PC-3 (cell line): Measurements from ENCODE around the gene ADORA2B. TPM values are rescaled to one million over a fixed set of nuclear protein-coding genes. Genes with fewer than 3 reads are reported as not detected.
A peak's percentile ranks its signal among the peaks of the same experiment; 100 is the strongest.

Experiments used
- ATAC-seq: fragments of 200-7000 bp; cut with Tn5 transposase; 2 replicates; pipeline ENCODE4 v1.9.1; 2020; ENCODE audit warnings: mild to moderate bottlenecking, moderate library complexity
- BruUV-seq: library from RNA; stranded (reverse); fragments of 400-500 nt; replicated peaks from 2 replicates; lab custom pipeline; 2021; lab: Mats Ljungman, UMichigan
- CTCF ChIA-PET: fragments of 300-600 bp; sonication (Branson Sonifier 250); formaldehyde crosslinking; loops from one replicate; lab custom pipeline; 2022; ENCODE audit warnings: antibody characterized with exemption; lab: Charles Lee
- POLR2A ChIA-PET: fragments of 300-600 bp; sonication (Branson Sonifier 250); formaldehyde crosslinking; loops from one replicate; lab custom pipeline; 2022; ENCODE audit warnings: antibody characterized with exemption; ENCODE audit not compliant: unreplicated experiment; lab: Charles Lee
- DNase-seq: peaks from one replicate; pipeline ENCODE4 v3.0.0-alpha.2; 2015
- H2AFZ ChIP-seq: fragments of 300-600 bp; sonication (generic); 2 replicates; pipeline ENCODE4 v1.6.0; 2016; ENCODE audit warnings: antibody characterized with exemption, low read length
- H3F3A ChIP-seq: fragments of 300-600 bp; sonication (generic); one replicate; pipeline ENCODE4 v1.6.0; 2017; ENCODE audit warnings: antibody characterized with exemption, low read length, control low read depth, mild to moderate bottlenecking; ENCODE audit not compliant: unreplicated experiment
- H3K27ac ChIP-seq: fragments of 300-600 bp; sonication (generic); 2 replicates; pipeline ENCODE4 v1.5.1; 2016; ENCODE audit warnings: mild to moderate bottlenecking, low read length
- H3K27me3 ChIP-seq: fragments of 300-600 bp; sonication (generic); 2 replicates; pipeline ENCODE4 v1.6.1; 2016; ENCODE audit warnings: low read length, mixed read lengths
- H3K36me3 ChIP-seq: fragments of 300-600 bp; sonication (generic); 2 replicates; pipeline ENCODE4 v1.6.1; 2016; ENCODE audit warnings: low read depth, mixed run types, low read length, mixed read lengths
- H3K4me1 ChIP-seq: fragments of 300-600 bp; sonication (generic); 2 replicates; pipeline ENCODE4 v1.5.1; 2016; ENCODE audit warnings: low read length; ENCODE audit not compliant: insufficient read depth
- H3K4me2 ChIP-seq: fragments of 300-600 bp; sonication (generic); 2 replicates; pipeline ENCODE4 v1.6.0; 2016; ENCODE audit warnings: low read length
- H3K4me3 ChIP-seq: fragments of 300-600 bp; sonication (generic); 2 replicates; pipeline ENCODE4 v1.5.1; 2016; ENCODE audit warnings: mild to moderate bottlenecking, low read length, mixed read lengths
- H3K79me2 ChIP-seq: fragments of 300-600 bp; sonication (generic); 2 replicates; pipeline ENCODE4 v1.6.1; 2017; ENCODE audit warnings: low read length, mixed read lengths
- H3K9ac ChIP-seq: fragments of 300-600 bp; sonication (generic); 2 replicates; pipeline ENCODE4 v1.6.0; 2016; ENCODE audit warnings: mild to moderate bottlenecking, low read length
- H3K9me2 ChIP-seq: fragments of 300-600 bp; sonication (generic); replicated peaks from 2 replicates; pipeline ENCODE4 v1.6.1; 2016; ENCODE audit warnings: mixed run types, low read length, mixed read lengths
- H3K9me3 ChIP-seq: fragments of 300-600 bp; sonication (generic); 2 replicates; pipeline ENCODE4 v1.6.1; 2016; ENCODE audit warnings: low read length, mixed read lengths
- H4K20me1 ChIP-seq: fragments of 300-600 bp; sonication (generic); 2 replicates; pipeline ENCODE4 v1.6.1; 2016; ENCODE audit warnings: low read length, mixed read lengths
- EZH2 ChIP-seq: fragments of 300-600 bp; sonication (generic); IDR thresholded peaks from one replicate; pipeline ENCODE4 v1.6.1; 2017; ENCODE audit warnings: antibody characterized with exemption, mild to moderate bottlenecking, low read length; ENCODE audit not compliant: unreplicated experiment
- EZH2phosphoT487 ChIP-seq: fragments of 300-600 bp; sonication (generic); IDR thresholded peaks from 2 replicates; pipeline ENCODE4 v1.6.1; 2018; ENCODE audit warnings: mild to moderate bottlenecking, antibody characterized with exemption, low read length, borderline replicate concordance
- intact Hi-C: fragments of 100-400 bp; cut with micrococcal nuclease; formaldehyde crosslinking; loops from 2 replicates; pipeline ENCODE4 v1.9.0; 2023
- total RNA-seq: library from RNA; depleted of rRNA; stranded (reverse); fragments of >200 nt; gene quantifications from 2 replicates; pipeline ENCODE4 v1.2.3, GENCODE V29; 2014
- TF ChIP-seq, protein P1 (sequence below): fragments of 300-600 bp; sonication (generic); conservative IDR thresholded peaks from 2 replicates; pipeline ENCODE4 v1.5.1; 2017; ENCODE audit warnings: antibody characterized with exemption, low read depth, mild to moderate bottlenecking, low read length

Gene ADORA2B
- total RNA-seq, 1 experiment from 2014 or later, result 118 TPM

DNA sequence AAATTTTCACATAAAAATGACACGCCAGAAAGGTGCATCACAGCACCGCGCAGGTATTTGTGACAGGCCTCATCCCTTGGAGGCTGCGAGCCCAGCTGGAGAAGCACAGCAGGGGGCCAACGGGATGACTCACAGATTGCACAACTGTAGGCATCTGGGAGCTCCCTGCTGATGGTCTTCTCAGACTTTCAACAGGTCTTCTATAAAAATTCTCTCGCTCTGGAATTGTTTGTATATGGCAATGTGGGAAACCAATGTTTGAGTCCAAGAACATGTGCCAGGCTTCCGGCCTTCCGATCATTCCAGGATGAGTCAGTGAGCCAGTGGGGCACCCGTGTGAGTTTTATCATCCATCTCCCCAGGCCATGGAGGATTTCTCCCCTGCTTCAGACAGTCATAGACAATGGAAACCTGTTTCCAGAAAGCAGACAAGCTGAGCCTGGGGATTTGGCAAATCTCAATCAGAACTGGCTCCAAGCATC, 24.1 kb upstream of the ADORA2B start:
- Histone ChIP-seq H3K9ac (peak overlapping the region; percentile 72), H3K27me3 (no peaks in the 10 kb centered on the region), H4K20me1 (no peaks in the 10 kb centered on the region), H3K4me1 (peaks cover 44% of the 10 kb centered on the region), H3K27ac (peak overlapping the region; percentile 93), H3F3A (peaks cover 12% of the 10 kb centered on the region), H3K9me3 (no peaks in the 10 kb centered on the region), H3K4me3 (no peak overlapping the region), H3K9me2 (no peaks in the 10 kb centered on the region), H3K36me3 (no peaks in the 10 kb centered on the region), H2AFZ (no peak overlapping the region), H3K79me2 (no peaks in the 10 kb centered on the region), H3K4me2 (peak overlapping the region; percentile 49)
- intact Hi-C loops, result loop anchor here (2.0 kb wide), 2 partner anchors 70 to 92 kb away; no protein-coding TSS in a partner anchor
- POLR2A ChIA-PET, result interaction anchor here (0.5 kb wide), 1 partner anchor 269 kb away, joined by 3 read pairs; no protein-coding TSS in a partner anchor
- CTCF ChIA-PET, result interaction anchor here (0.6 kb wide), 1 partner anchor 16 kb away, joined by 3 read pairs; no protein-coding TSS in a partner anchor
- DNase-seq, result peak; percentile 100
- BruUV-seq, result no TSS peak
- peak; percentile 89 for TF ChIP-seq EZH2phosphoT487
- TF ChIP-seq, protein P1, sequence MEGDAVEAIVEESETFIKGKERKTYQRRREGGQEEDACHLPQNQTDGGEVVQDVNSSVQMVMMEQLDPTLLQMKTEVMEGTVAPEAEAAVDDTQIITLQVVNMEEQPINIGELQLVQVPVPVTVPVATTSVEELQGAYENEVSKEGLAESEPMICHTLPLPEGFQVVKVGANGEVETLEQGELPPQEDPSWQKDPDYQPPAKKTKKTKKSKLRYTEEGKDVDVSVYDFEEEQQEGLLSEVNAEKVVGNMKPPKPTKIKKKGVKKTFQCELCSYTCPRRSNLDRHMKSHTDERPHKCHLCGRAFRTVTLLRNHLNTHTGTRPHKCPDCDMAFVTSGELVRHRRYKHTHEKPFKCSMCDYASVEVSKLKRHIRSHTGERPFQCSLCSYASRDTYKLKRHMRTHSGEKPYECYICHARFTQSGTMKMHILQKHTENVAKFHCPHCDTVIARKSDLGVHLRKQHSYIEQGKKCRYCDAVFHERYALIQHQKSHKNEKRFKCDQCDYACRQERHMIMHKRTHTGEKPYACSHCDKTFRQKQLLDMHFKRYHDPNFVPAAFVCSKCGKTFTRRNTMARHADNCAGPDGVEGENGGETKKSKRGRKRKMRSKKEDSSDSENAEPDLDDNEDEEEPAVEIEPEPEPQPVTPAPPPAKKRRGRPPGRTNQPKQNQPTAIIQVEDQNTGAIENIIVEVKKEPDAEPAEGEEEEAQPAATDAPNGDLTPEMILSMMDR, result no peak
- no peak for TF ChIP-seq EZH2
- peak; percentile 87 for ATAC-seq

DNA sequence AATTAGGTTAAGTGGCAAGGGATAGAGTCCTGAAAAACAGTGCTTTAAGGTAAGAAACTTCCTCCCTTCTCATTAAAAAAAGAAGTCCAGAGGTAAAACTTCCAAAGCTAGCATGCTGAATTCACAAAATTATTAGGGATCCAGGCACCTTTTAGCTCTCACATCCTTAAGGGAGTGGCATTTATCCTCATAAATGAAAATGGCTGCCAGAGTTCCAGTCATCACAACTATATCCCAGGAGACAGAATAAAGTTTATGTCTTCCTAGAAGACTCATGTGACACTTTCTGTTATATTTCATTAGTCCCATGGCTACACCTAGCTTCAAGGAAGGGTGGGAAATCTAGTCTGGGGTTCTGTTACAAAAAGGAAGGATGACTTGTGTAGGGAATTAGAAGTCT, 23.3 kb upstream of the ADORA2B start:
- TF ChIP-seq, protein P1, result no peak
- TF ChIP-seq EZH2 (no peak), EZH2phosphoT487 (no peak)
- ATAC-seq (no peak), DNase-seq (no peak)
- no TSS peak for BruUV-seq
- Histone ChIP-seq H2AFZ (no peak overlapping the region), H3K9me2 (no peaks in the 10 kb centered on the region), H3K9me3 (no peaks in the 10 kb centered on the region), H3K9ac (peak overlapping the region; percentile 72), H3K27me3 (no peaks in the 10 kb centered on the region), H3K79me2 (no peaks in the 10 kb centered on the region), H3K27ac (peak overlapping the region; percentile 93), H3K4me2 (peak overlapping the region; percentile 49), H3K4me3 (no peak overlapping the region), H4K20me1 (no peaks in the 10 kb centered on the region), H3K4me1 (peaks cover 44% of the 10 kb centered on the region), H3F3A (peaks cover 12% of the 10 kb centered on the region), H3K36me3 (no peaks in the 10 kb centered on the region)
- ChIA-PET CTCF (interaction anchor here (0.6 kb wide), 1 partner anchor 17 kb away, joined by 3 read pairs; no protein-coding TSS in a partner anchor), POLR2A (no interaction called here)
- intact Hi-C loops, result loop anchor here (2.0 kb wide), 2 partner anchors 69 to 93 kb away; no protein-coding TSS in a partner anchor

DNA sequence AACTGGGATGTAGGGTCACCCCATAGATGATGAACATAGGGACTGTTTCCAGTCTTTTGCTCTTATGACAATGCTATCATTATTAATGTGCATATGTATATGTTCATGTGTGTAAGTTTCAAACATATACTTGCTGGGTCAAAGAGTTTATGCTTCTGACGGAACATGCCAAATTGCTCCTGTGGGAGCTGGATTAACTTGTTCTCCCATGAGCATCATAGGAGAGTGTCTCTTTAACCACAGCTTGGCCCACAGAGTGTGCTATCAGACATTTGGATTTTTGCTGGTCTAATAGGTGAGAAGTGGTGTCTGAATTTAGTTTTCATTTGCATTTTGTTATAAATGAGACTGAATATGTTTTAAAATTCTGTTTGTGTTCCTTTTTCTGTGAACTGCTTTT, 22.3 kb upstream of the ADORA2B start:
- no peaks in the 10 kb centered on the region for H3K36me3 ChIP-seq
- no peaks in the 10 kb centered on the region for H3K9me3 ChIP-seq
- H3K9ac ChIP-seq, result peak overlapping the region; percentile 2; the same call in 1 of the 2 replicates
- ChIA-PET CTCF (no interaction called here), POLR2A (no interaction called here)
- H2AFZ ChIP-seq, result no peak overlapping the region
- H3F3A ChIP-seq, result peaks cover 12% of the 10 kb centered on the region
- ATAC-seq (no peak), DNase-seq (peak; percentile 58)
- TF ChIP-seq EZH2phosphoT487, result no peak
- TF ChIP-seq EZH2, result no peak
- TF ChIP-seq, protein P1, result no peak
- peak overlapping the region; percentile 93 for H3K27ac ChIP-seq
- intact Hi-C loops, result no loop called here
- H3K27me3 ChIP-seq, result no peaks in the 10 kb centered on the region
- H4K20me1 ChIP-seq, result no peaks in the 10 kb centered on the region
- H3K4me2 ChIP-seq, result no peak overlapping the region
- no TSS peak for BruUV-seq
- H3K4me1 ChIP-seq, result peaks cover 44% of the 10 kb centered on the region
- no peak overlapping the region for H3K4me3 ChIP-seq
- no peaks in the 10 kb centered on the region for H3K9me2 ChIP-seq
- H3K79me2 ChIP-seq, result no peaks in the 10 kb centered on the region
